GM20000 (cell line): ENCODE measurements around the gene MYD88.

Experiments used
- DNase-seq: peaks from one replicate; pipeline ENCODE4 v3.0.0; 2012; ENCODE audit warnings: low spot score
- TF ChIP-seq, protein P1 (sequence below): IDR thresholded peaks from 2 replicates; pipeline ENCODE4 v1.5.1; 2012; ENCODE audit warnings: mild to moderate bottlenecking, control low read depth; ENCODE audit errors: extremely low read depth, missing control alignments

Gene MYD88

DNA sequence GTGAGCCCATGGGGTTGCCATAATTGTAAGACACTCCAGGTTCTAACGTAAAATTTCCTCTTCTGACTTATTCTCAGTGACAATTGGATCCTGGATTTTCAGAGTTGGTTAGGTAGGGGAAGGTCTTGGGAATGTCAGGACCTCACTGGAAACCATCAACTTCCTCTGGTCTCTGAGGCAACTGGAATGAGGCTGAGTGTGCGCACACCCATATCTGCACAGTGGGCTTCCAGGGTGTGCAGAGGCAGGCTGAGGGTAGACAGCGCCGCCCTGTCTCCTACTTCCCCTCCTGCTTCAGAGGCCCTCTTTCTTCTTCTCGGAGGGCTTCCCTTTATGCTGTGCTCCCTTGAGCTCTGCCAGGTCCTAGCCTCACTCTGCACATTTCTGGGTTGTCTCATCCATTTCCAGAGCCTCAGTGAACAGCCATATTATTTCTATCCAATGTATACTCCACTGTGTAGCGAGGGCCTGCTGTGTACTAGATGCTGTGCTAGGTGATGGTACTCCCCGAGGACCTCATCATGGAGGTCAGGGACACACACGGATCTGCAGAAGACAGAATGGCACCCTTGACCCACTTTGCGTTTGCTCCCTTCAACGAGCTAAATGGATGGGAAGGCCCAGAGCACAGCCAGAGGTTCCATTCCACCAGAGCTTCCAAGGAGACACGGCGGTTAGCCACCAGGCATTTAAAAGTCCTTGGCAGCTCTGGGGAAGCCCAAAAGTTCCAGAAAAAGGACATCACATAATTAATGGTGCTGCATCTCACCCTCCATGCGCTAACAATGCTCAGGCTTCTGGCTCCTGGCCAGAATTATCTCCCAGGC is 19.8 kb upstream of the MYD88 start:
- TF ChIP-seq, protein P1, sequence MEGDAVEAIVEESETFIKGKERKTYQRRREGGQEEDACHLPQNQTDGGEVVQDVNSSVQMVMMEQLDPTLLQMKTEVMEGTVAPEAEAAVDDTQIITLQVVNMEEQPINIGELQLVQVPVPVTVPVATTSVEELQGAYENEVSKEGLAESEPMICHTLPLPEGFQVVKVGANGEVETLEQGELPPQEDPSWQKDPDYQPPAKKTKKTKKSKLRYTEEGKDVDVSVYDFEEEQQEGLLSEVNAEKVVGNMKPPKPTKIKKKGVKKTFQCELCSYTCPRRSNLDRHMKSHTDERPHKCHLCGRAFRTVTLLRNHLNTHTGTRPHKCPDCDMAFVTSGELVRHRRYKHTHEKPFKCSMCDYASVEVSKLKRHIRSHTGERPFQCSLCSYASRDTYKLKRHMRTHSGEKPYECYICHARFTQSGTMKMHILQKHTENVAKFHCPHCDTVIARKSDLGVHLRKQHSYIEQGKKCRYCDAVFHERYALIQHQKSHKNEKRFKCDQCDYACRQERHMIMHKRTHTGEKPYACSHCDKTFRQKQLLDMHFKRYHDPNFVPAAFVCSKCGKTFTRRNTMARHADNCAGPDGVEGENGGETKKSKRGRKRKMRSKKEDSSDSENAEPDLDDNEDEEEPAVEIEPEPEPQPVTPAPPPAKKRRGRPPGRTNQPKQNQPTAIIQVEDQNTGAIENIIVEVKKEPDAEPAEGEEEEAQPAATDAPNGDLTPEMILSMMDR = no peak

DNA sequence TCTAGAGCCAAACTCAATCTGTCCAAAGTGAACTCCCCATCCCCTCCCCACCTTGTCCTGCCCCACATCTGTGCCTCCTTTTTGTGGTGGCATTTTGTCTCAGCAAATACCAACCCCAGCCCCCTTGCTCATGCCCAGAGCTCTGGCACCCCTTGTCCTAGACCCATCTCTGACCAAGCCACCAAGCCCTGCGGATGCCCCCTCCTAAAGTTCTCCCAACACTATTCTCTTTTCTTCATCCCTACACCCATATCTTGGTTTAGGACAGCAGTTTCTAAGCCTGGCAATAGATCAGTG is 19.3 kb upstream of the MYD88 start:
- TF ChIP-seq, protein P1 = no peak
- no peak for DNase-seq

More for the DNA sequence above, 19.8 kb upstream of the MYD88 start:
- DNase-seq = no peak

DNA sequence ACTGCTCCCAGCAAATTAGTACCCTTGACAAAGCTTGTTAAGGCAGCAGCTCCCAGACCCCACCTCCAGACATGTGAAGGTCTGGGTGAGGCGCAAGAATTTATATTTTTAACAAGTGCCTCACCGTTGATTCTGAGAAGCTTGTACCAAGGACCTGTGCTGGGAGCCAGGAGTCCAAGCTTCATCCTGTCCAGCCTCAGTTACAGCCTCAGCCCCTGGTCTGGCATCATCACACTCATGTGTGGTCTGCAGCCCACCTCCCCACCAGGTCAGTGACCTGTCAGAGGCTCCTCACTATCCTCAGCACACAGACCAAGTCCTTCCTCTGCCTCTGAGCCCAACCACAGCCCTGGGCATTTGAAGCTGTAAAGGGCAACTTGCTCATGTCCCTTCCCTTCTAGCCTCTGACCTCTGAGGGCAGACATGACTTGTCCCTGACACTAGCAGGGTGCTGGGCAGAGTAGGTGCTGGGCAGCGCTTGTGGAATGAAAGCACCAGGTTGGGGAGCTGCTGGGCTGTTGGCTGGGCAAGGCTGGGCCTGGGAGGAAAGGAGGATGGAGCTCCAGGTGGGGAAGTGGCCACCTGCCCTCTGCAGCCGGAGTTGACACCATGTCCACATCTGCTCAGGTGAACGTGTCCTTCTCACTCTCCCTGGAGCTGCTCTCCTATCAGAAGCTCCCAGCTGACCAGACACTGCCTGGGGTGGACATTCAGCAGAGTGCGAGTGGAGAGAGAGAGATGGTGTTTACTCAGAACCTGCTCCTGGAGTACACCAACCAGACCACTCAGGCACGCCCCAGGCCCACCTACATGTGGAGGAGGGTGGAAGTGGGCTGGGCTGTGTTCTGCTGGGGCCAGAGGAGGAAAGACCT is 18.4 kb upstream of the MYD88 start:
- no peak for DNase-seq
- TF ChIP-seq, protein P1 = no peak

DNA sequence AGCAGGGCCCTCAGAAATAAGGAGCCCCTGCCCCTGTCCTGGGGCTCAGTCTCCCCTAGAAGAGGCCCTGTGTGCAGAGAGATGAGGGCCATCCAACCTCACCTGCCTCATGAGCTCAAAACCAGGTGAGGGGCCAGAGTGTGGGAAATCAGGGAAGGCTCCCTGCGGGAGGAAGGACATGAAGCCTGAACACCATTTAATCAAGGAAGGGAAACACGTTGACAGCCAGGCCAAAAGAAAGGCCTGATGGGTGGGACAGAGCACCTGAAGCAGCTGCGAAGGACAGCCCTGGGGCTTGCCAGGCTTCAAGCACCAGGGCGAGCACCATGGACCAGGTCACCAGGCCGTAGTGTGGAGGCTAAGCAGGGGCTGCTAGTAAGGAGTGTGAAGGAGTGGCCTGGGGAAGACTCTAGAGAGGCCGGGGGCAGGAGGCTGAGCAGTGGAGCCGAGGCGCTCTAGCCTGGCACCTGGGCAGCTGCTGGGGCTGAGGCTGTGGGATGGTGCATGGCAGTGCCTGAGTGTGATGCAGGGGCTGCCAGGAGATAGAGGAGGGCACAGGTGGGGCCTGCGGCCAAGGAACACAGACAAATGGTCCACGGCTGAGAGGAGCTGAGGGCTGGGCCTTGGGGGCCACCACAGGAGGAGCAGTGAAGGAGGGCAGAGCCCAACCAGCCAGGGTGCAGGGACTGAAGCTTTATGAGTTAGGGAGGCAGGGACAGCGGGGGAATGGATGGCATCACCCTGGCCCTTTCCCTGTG is 17.6 kb upstream of the MYD88 start:
- no peak for DNase-seq
- TF ChIP-seq, protein P1 = no peak

DNA sequence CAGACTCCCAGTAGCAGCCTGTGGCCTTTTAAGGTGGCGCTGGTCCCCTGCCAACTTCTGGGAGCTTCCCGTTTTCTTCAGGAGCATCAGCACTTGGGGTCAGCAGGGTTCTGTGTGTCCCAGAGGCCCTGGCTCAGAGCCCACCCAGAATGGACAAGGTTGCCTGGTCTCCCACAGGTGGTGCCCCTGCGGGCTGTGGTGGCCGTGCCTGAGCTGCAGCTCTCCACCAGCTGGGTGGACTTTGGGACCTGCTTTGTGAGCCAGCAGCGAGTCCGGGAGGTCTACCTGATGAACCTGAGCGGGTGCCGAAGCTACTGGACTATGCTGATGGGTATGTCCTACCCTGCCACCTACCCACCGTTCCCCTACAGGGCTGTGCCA is 17.0 kb upstream of the MYD88 start:
- TF ChIP-seq, protein P1 = no peak
- no peak for DNase-seq

DNA sequence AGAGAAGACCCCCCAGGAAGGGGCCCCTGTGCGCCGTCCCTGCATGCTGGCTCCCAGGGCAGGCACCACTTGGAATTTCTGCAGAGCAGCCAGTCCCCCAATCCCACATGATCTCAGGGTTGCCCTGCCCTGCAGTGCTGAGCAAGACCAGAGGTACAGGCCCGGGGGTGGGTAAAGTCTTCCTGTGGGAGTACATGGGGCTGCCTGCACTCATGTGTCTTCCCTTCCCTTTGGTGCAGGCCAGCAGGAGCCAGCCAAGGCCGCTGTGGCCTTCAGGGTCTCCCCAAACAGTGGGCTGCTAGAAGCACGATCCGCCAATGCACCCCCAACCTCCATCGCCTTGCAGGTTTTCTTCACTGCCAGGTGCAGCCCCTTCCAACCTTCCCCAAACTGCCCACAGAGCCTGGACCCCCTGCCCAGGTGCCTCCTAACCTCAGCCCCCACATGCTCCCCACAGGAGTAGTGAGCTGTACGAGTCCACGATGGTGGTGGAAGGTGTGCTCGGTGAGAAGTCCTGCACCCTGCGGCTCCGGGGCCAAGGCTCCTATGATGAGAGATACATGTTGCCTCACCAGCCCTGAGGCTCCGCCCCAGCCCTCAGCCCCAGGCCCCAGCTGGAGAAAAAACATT is 16.5 kb upstream of the MYD88 start:
- TF ChIP-seq, protein P1 = no peak
- DNase-seq = no peak
